GM13976 (cell line): ENCODE measurements around the gene TMEM260.

Experiments used
- DNase-seq: peaks from one replicate; pipeline ENCODE4 v3.0.0; 2012; ENCODE audit warnings: low spot score
- in situ Hi-C: fragments of 300-500 bp; cut with MboI; formaldehyde crosslinking; loops from one replicate; pipeline ENCODE4 v1.12.0; 2022; ENCODE audit warnings: low sequenced_read_pairs, mixed read lengths, inconsistent platforms; ENCODE audit not compliant: unreplicated experiment
- TF ChIP-seq, protein P1 (sequence below): IDR thresholded peaks from 2 replicates; pipeline ENCODE4 v1.5.1; 2012; ENCODE audit warnings: borderline replicate concordance, mild to moderate bottlenecking; ENCODE audit not compliant: insufficient read depth; ENCODE audit errors: extremely low read depth, missing control alignments, control extremely low read depth

TMEM260 gene

DNA sequence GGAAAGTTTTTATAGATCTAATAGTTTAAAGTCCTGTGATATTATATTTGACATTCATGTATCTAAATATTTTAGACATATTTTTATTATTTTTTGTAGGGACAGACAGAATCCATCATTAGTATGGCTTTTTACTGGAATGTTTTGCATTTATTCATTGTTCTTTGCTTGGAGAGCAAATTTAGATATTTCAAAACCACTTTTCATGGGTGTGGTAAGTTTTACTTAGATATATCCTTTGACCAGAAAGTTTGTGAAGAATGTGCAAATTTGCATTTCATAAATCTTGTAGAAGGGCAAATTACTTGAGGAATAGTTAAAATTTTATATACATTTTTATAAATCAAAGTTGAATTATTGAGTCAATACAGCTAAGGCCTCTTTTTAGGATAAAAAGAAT lies 37.5 kb downstream of the TMEM260 start:
- TF ChIP-seq, protein P1, sequence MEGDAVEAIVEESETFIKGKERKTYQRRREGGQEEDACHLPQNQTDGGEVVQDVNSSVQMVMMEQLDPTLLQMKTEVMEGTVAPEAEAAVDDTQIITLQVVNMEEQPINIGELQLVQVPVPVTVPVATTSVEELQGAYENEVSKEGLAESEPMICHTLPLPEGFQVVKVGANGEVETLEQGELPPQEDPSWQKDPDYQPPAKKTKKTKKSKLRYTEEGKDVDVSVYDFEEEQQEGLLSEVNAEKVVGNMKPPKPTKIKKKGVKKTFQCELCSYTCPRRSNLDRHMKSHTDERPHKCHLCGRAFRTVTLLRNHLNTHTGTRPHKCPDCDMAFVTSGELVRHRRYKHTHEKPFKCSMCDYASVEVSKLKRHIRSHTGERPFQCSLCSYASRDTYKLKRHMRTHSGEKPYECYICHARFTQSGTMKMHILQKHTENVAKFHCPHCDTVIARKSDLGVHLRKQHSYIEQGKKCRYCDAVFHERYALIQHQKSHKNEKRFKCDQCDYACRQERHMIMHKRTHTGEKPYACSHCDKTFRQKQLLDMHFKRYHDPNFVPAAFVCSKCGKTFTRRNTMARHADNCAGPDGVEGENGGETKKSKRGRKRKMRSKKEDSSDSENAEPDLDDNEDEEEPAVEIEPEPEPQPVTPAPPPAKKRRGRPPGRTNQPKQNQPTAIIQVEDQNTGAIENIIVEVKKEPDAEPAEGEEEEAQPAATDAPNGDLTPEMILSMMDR, result no peak
- DNase-seq, result no peak
- in situ Hi-C loops, result no loop called here

DNA sequence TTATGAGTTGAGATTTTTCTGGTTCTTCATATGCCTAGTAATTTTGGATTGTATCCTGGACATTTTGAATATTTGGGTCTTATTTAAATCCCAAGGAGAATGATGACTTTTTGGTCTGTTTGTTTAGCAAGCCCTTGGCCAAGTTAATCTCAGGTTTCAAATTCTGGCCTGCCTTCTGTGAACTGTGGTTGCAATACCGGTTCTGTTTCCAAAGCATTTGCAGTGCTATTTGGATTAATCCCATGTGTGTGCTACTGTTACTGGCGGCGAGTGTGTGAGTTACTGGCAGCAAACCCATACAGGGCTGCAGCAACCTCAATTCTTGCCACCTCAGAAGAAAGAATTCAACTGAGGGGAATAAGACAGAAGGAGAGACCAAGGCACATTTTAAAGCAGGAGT lies 51.1 kb downstream of the TMEM260 start:
- in situ Hi-C loops, result no loop called here
- TF ChIP-seq, protein P1, result no peak
- no peak for DNase-seq

DNA sequence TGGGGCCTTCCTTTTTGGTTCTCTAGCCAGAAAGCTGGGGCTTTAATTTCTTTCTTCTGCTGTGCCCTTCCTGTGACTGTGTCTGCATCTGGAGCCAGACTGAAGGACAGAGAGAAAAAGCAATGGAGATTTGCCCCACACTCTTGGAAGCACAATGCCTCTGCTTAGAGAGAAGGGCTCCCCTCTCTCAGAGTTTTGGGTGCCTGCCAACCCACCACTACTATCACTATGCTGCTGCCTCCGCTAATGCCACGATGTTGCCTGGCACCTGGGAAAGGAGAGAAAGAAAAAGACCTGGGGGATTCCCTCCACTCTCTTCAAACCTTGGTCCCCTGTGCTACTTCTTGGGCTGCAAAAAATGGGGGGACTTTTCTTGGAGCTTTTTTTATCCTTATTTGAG lies 52.6 kb downstream of the TMEM260 start:
- in situ Hi-C loops, result no loop called here
- TF ChIP-seq, protein P1, result no peak
- DNase-seq, result no peak

DNA sequence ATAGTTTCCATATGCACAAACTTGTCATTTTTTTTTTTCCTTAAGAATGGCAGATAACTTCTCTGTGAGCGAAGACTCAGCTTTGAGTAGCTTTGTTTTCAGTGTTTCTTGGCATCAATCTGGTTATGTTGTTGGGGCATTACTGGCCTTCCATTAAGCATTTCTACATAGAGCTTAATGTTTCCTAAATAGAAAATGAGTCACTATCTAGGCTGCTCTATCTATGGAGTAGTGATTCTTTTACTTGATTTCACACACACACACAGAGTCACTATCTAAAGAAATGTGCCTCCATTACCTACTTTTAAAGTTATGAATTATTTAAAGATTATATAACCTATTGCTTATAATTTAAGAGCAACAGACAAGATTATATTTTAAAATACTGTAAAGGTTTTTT lies 53.9 kb downstream of the TMEM260 start:
- TF ChIP-seq, protein P1, result no peak
- DNase-seq, result no peak
- in situ Hi-C loops, result no loop called here

DNA sequence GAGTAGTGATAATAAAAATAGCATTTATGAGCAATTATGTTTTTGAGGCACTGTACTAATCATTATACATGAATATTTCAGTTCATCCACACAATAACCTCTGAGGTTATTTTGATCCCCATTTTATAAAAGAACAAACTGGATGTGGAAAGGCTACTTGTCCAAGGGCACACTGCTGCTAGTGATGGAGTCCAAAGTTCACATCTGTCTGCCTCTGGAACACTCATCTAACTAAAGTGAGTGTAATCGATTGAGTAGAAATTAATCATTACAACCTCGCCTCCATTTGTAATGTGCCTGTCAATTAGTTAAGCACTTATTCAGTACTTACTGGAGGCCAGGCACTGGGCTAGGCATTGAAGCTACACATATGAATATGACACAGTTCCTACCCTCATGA lies 55.4 kb downstream of the TMEM260 start:
- TF ChIP-seq, protein P1, result no peak
- in situ Hi-C loops, result no loop called here
- DNase-seq, result no peak

DNA sequence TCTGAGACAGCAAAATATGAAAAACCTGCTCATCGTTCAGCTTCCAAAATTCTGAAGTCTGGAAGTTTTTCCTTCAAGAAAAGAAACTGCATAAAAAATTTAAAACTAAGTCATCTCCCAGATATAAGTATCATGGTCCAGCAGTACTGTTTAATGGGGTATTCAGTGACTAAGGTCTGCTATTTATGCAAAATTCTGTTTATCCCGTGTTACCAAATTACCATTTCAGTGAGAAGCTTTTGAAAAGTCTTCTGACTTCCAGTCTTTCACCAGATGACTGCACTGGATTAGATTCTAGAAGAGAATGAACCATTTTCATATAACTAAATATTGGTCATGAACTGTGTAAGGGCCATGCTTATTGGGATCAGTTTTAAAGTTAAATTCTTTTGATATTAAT lies 67.9 kb downstream of the TMEM260 start:
- TF ChIP-seq, protein P1, result no peak
- DNase-seq, result no peak
- in situ Hi-C loops, result no loop called here
